ENCODE results near the gene LILRB1.

DNA sequence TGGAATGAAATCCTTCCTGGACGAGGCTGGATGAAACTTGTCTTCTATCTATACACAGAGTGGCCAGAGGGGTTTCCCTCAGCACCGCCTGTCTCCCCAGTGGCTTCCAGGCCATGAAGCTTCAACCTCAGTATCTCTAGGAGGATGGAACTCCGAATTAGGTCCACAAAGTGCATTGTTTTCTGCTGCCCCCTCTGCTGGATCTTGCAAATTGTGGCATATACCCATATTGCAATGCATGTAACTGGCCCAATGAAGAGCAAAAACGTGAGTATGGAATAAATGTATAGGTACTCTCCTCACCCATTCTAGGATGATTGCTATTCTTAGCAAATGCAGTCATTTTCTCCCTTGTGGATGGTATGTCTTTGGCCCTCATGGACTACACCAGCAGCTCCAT lies 17.8 kb downstream of the LILRB1 start:
- TF ChIP-seq EZH2 (IDR thresholded peaks at IDR 0.05) (no peak), POLR2AphosphoS5 (IDR thresholded peaks at IDR 0.05; ENCODE audit: borderline replicate concordance, low read depth, low read length) (no peak)

All from SK-N-MC (cell line).